NB4 (cell line): ENCODE data around the gene SEMA5A.

ENCODE experiments used
- DNase-seq: peaks from one replicate; pipeline ENCODE4 v3.0.0; 2010; ENCODE audit warnings: low read depth
- H3K4me3 ChIP-seq: one replicate; pipeline ENCODE4 v1.5.1; 2011; ENCODE audit warnings: mild to moderate bottlenecking, low read depth, low read length, moderate library complexity
- MAX ChIP-seq: IDR thresholded peaks from 2 replicates; pipeline ENCODE4 v1.6.1; 2011; ENCODE audit warnings: low read depth, low read length
- MYC ChIP-seq: IDR thresholded peaks from 2 replicates; pipeline ENCODE4 v1.6.1; 2011; ENCODE audit warnings: low read depth, low read length
- POLR2A ChIP-seq: IDR thresholded peaks from 2 replicates; pipeline ENCODE4 v1.6.1; 2011; ENCODE audit warnings: mild to moderate bottlenecking; ENCODE audit not compliant: insufficient read length; ENCODE audit errors: extremely low read depth
- TF ChIP-seq, protein P1 (sequence below): IDR thresholded peaks from one replicate; pipeline ENCODE4 v1.5.1; 2012; ENCODE audit warnings: low read depth, low read length

The SEMA5A gene

DNA sequence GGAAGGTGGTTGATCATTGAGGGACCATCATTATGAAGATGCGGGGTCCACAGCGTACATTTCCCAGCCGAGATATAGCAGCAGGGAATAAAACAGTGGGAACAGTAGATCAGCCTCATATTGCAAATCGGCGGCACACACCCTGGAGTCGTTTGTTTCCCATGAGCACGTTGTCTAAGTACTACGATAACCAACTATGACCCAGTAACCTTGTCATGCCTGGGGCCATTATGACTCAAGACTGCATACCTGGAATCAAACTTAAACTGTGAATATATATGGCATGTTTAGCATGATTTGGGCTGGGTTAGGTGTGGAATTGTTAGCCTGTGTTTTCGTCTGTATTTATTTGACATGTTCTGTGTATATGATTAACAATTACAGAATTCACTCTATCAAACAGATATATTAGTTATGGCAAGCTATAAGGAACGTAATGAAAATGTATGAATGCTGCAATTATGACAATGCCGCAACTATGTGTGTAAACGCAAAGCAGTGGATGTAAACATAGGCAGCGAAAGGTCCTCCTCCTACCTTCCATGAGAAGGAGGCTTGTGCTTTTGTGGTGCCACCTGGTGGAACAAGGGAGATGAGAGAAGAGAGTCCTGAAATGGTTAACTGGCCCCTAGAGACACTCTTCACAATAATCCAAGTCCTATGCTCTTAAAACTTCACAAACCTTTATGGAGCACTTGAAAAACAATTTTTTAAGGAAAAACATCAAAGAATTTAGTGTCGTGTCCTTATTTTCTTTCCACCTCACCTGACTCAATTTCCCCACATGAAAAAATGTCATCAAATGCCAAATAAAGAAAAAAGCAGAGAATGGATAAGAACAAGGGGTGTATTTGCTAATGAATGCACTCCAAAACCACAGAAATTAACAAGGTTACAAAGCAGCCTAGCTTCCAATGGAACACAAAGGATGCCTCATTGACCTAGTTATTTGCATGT lies 47.1 kb downstream of the SEMA5A start:
- DNase-seq = peak; percentile 50
- no peak overlapping the region for H3K4me3 ChIP-seq
- no peak for TF ChIP-seq MAX
- TF ChIP-seq, protein P1, sequence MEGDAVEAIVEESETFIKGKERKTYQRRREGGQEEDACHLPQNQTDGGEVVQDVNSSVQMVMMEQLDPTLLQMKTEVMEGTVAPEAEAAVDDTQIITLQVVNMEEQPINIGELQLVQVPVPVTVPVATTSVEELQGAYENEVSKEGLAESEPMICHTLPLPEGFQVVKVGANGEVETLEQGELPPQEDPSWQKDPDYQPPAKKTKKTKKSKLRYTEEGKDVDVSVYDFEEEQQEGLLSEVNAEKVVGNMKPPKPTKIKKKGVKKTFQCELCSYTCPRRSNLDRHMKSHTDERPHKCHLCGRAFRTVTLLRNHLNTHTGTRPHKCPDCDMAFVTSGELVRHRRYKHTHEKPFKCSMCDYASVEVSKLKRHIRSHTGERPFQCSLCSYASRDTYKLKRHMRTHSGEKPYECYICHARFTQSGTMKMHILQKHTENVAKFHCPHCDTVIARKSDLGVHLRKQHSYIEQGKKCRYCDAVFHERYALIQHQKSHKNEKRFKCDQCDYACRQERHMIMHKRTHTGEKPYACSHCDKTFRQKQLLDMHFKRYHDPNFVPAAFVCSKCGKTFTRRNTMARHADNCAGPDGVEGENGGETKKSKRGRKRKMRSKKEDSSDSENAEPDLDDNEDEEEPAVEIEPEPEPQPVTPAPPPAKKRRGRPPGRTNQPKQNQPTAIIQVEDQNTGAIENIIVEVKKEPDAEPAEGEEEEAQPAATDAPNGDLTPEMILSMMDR = peak; percentile 42

GRCh38 chr5:9497347-9497746 lies 48.5 kb downstream of the SEMA5A start:
- TF ChIP-seq, protein P1 = no peak
- TF ChIP-seq MAX (no peak), POLR2A (no peak), MYC (no peak)
- no peak overlapping the region for H3K4me3 ChIP-seq
- no peak for DNase-seq

- H3K4me3 ChIP-seq = no peak overlapping the region
- TF ChIP-seq POLR2A (no peak), MAX (no peak), MYC (no peak)
- TF ChIP-seq, protein P1 = no peak
- DNase-seq = no peak
These were observed 49.1 kb downstream of the SEMA5A start for GRCh38 chr5:9496801-9497200.

- DNase-seq = no peak
- no peak for TF ChIP-seq MAX
- TF ChIP-seq, protein P1 = no peak
- TF ChIP-seq MYC = no peak
- TF ChIP-seq POLR2A = no peak
- H3K4me3 ChIP-seq = no peak overlapping the region
These were observed 50.8 kb downstream of the SEMA5A start for GRCh38 chr5:9495121-9495520.

DNA sequence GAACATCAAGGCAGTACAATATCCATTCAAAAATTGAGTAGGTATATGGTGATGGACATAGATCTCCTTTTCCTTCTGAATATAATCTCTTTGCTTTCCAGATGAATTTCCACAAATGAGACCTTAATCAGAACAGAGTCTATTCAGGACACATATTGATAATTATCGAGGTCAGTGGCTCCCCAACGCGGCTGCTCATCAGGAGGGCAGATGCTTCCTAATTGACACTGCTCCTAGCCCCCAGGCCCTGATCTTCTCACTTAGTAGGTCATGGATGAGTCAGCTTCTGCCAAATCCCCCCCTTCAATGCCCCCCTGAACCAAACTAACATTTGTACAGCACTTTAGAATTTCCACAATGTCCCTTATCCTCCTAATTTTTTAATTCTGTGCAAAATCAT lies 51.6 kb downstream of the SEMA5A start:
- no peak for DNase-seq
- no peak overlapping the region for H3K4me3 ChIP-seq
- TF ChIP-seq POLR2A (no peak), MAX (no peak), MYC (no peak)
- TF ChIP-seq, protein P1 = no peak
